A673 (cell line): ENCODE data around the gene NMNAT3. TPM values are rescaled to one million over a fixed set of nuclear protein-coding genes. Genes with fewer than 3 reads are reported as not detected.

Source experiments
- BruUV-seq: library from RNA; stranded (reverse); fragments of 400-500 nt; replicated peaks from 2 replicates; lab custom pipeline; 2021; lab: Mats Ljungman, UMichigan
- CTCF ChIA-PET: fragments of 300-600 bp; sonication (Branson Sonifier 250); formaldehyde crosslinking; loops from one replicate; lab custom pipeline; 2022; ENCODE audit warnings: antibody characterized with exemption; lab: Charles Lee
- POLR2A ChIA-PET: fragments of 300-600 bp; sonication (Branson Sonifier 250); formaldehyde crosslinking; loops from one replicate; lab custom pipeline; 2022; ENCODE audit warnings: antibody characterized with exemption; ENCODE audit not compliant: low non-redundant PET; lab: Charles Lee
- DNase-seq: peaks from one replicate; pipeline ENCODE4 v3.0.0-alpha.2; 2015; ENCODE audit warnings: low spot score
- H3K27ac ChIP-seq: fragments of 200-600 bp; sonication (generic); 2 replicates; pipeline ENCODE4 v1.5.1; 2016; ENCODE audit warnings: mixed run types, low read depth, mild to moderate bottlenecking, mixed read lengths, antibody characterized with exemption, low read length; ENCODE audit not compliant: poor library complexity, severe bottlenecking
- H3K27me3 ChIP-seq: fragments of 200-600 bp; sonication (generic); replicated peaks from 2 replicates; pipeline ENCODE4 v1.6.1; 2017; ENCODE audit warnings: mixed run types, low read depth, mild to moderate bottlenecking, mixed read lengths, antibody characterized with exemption, low read length; ENCODE audit not compliant: insufficient read depth, poor library complexity
- H3K36me3 ChIP-seq: fragments of 200-600 bp; sonication (generic); 2 replicates; pipeline ENCODE4 v1.6.1; 2016; ENCODE audit warnings: mixed run types, mild to moderate bottlenecking, mixed read lengths, antibody characterized with exemption, low read length; ENCODE audit not compliant: insufficient read depth, poor library complexity, severe bottlenecking
- H3K4me1 ChIP-seq: fragments of 200-600 bp; sonication (generic); 2 replicates; pipeline ENCODE4 v1.6.1; 2017; ENCODE audit warnings: mixed run types, mild to moderate bottlenecking, mixed read lengths, antibody characterized with exemption, low read length; ENCODE audit not compliant: insufficient read depth, poor library complexity, severe bottlenecking
- H3K4me3 ChIP-seq: fragments of 200-600 bp; sonication (generic); 2 replicates; pipeline ENCODE4 v1.5.1; 2016; ENCODE audit warnings: low read depth, mixed run types, mild to moderate bottlenecking, mixed read lengths, low read length; ENCODE audit not compliant: poor library complexity, severe bottlenecking
- H3K9me3 ChIP-seq: fragments of 200-600 bp; sonication (generic); 2 replicates; pipeline ENCODE4 v1.6.1; 2016; ENCODE audit warnings: mixed run types, low read depth, mild to moderate bottlenecking, mixed read lengths, antibody characterized with exemption, low read length; ENCODE audit not compliant: poor library complexity, severe bottlenecking
- EZH2 ChIP-seq: fragments of 200-600 bp; sonication (generic); IDR thresholded peaks from 2 replicates; pipeline ENCODE4 v1.6.1; 2017; ENCODE audit warnings: borderline replicate concordance, low read depth, mild to moderate bottlenecking, mixed read lengths, antibody characterized with exemption, low read length; ENCODE audit not compliant: poor library complexity, severe bottlenecking
- intact Hi-C: fragments of 100-400 bp; cut with micrococcal nuclease; formaldehyde crosslinking; loops from one replicate; pipeline ENCODE4 v1.10.0; 2022; ENCODE audit not compliant: unreplicated experiment
- total RNA-seq: library from RNA; stranded (reverse); gene quantifications from 2 replicates; pipeline ENCODE4 v1.2.3, GENCODE V29; 2021
- TF ChIP-seq, protein P1 (sequence below): fragments of 300-800, 200-600 bp; sonication (generic); conservative IDR thresholded peaks from 2 replicates; pipeline ENCODE4 v1.5.1; 2017; ENCODE audit warnings: low read depth, mild to moderate bottlenecking, antibody characterized with exemption, low read length, moderate library complexity, mixed read lengths

The NMNAT3 gene
- total RNA-seq, 1 experiment from 2014 or later: 1.9 TPM

GRCh38 chr3:139528924-139529323 is 148.8 kb downstream of the NMNAT3 start:
- no peak overlapping the region for H3K4me3 ChIP-seq
- H3K27me3 ChIP-seq: no peaks in the 10 kb centered on the region
- BruUV-seq: no TSS peak
- intact Hi-C loops: no loop called here
- CTCF ChIA-PET: no interaction called here
- H3K27ac ChIP-seq: no peak overlapping the region
- H3K9me3 ChIP-seq: no peaks in the 10 kb centered on the region
- no peaks in the 10 kb centered on the region for H3K36me3 ChIP-seq
- peaks cover 16% of the 10 kb centered on the region for H3K4me1 ChIP-seq
- DNase-seq: no peak
- TF ChIP-seq EZH2: no peak
- TF ChIP-seq, protein P1, sequence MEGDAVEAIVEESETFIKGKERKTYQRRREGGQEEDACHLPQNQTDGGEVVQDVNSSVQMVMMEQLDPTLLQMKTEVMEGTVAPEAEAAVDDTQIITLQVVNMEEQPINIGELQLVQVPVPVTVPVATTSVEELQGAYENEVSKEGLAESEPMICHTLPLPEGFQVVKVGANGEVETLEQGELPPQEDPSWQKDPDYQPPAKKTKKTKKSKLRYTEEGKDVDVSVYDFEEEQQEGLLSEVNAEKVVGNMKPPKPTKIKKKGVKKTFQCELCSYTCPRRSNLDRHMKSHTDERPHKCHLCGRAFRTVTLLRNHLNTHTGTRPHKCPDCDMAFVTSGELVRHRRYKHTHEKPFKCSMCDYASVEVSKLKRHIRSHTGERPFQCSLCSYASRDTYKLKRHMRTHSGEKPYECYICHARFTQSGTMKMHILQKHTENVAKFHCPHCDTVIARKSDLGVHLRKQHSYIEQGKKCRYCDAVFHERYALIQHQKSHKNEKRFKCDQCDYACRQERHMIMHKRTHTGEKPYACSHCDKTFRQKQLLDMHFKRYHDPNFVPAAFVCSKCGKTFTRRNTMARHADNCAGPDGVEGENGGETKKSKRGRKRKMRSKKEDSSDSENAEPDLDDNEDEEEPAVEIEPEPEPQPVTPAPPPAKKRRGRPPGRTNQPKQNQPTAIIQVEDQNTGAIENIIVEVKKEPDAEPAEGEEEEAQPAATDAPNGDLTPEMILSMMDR: no peak
- POLR2A ChIA-PET: no interaction called here

GRCh38 chr3:139528281-139528680 is 149.5 kb downstream of the NMNAT3 start:
- TF ChIP-seq, protein P1: no peak
- no peak for TF ChIP-seq EZH2
- no peaks in the 10 kb centered on the region for H3K9me3 ChIP-seq
- CTCF ChIA-PET: no interaction called here
- intact Hi-C loops: no loop called here
- peaks cover 9% of the 10 kb centered on the region for H3K4me1 ChIP-seq
- no peaks in the 10 kb centered on the region for H3K27me3 ChIP-seq
- no peak overlapping the region for H3K27ac ChIP-seq
- no TSS peak for BruUV-seq
- POLR2A ChIA-PET: no interaction called here
- no peak for DNase-seq
- no peaks in the 10 kb centered on the region for H3K36me3 ChIP-seq
- no peak overlapping the region for H3K4me3 ChIP-seq

- ChIA-PET POLR2A (no interaction called here), CTCF (no interaction called here)
- no peaks in the 10 kb centered on the region for H3K9me3 ChIP-seq
- no peaks in the 10 kb centered on the region for H3K4me1 ChIP-seq
- H3K27me3 ChIP-seq: no peaks in the 10 kb centered on the region
- no peak overlapping the region for H3K27ac ChIP-seq
- BruUV-seq: no TSS peak
- no peak for TF ChIP-seq EZH2
- TF ChIP-seq, protein P1: no peak
- DNase-seq: no peak
- H3K4me3 ChIP-seq: no peak overlapping the region
- H3K36me3 ChIP-seq: no peaks in the 10 kb centered on the region
- intact Hi-C loops: no loop called here
Observed at GRCh38 chr3:139527265-139527664, 150.5 kb downstream of the NMNAT3 start.
